SW 1271 (cell line): Measurements from ENCODE around the gene TRABD2B.

Experiments used
- DNase-seq, 2 experiments: peaks; one replicate each; lab custom pipeline; 2025; lab: John Stamatoyannopoulos, UW

Gene TRABD2B

DNA sequence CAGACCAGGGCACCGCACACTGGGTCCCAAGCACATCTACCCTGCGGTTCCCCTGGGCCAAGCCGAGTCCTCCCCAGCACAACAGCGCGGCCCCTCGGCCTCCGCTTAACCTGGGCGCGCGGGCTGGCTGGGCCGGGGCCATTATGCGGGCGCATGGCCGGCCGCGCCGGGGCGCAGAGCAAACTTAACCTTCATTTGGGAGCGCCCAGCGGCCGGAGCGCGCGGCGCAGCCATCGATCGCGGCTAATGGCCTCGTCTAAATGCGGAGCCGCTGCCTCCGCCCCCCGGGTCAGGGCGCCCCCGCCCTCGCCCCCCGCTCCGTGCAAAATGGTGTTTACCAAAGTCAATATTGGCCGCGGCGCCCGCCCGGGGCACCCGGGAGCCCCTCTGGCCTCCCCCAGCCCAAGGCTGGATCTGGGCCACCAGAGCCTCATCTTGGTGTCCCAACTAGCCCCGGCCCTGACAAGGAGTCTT lies 272.1 kb downstream of the TRABD2B start:
- DNase-seq, result no peak

DNA sequence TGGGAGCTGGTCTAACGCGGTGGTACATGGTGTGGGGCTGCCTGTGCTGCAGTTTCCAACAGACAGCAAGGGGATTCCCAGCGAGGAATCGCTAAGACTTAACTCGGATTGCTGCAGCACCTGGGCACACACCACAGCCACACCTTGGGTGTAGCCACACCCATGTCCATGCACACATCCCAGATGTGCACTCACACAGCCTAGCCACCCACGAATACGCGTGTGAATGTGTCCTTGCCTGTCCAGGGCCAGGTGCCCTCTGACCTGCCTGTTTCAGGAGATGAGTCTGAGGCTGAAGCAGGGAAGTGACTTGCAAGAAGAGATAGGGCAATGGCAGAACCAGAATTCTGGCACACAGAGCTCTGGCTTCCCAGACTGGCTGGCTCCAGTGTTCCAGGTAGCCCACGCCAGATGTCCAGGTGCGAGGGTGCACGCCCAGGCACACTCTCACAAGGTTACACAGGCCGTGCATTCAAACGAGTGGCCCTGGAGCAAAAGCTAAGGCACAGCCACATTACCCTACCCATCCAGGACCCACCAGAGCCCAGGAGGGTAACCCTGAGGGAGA lies 272.7 kb downstream of the TRABD2B start:
- DNase-seq, result no peak

DNA sequence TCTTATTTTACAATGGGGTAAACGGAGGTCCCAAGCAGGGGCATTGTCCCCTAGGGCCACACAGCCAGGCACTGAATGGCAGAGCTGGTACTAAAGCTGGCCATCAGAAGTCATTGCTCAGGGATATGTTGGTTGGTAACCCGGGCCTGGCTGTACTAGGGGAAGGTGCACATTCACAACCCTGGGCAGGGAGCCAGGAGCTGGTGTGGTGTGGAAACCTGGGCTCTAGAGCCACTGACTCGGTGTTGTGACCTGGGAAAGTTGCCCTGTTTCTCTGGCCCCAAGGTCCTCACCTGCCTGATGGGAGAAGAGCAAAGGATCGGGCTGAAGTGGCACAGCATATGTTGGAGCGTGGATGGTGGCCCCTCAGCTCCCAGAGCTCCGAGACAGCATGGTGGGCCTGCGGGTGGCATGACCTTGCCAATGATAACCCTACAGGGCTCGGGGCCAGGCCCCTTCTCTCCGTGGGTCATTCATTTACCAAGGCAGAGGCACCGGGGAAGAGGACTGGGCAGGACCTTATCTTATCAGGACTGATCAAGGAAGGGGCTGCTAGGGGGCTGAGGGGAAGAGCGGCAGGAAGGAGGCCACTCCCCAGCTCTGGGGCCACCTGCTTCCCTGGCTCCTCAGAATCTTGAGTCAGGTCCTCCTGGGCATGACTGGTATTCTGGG lies 274.1 kb downstream of the TRABD2B start:
- DNase-seq, result no peak

DNA sequence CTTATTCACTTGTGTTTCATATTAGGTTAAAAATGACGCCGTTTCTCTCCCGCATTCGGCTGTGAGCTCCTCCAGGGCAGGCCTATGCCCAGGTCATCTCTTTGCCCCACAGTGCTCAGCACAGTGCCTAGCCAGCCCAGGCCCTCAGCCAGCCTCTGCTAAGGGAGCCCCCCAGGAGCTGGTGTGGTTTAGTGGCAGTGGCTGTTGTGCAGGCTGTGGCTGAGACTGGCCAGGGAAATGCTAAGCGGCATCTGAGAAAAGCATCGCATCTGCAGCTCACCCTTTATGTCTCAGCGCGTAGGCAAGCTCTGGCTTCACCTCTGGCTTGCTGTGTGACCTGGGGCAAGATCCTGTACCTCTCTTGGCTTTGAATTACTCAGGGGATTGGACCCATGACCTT lies 275.1 kb downstream of the TRABD2B start:
- DNase-seq, result no peak

DNA sequence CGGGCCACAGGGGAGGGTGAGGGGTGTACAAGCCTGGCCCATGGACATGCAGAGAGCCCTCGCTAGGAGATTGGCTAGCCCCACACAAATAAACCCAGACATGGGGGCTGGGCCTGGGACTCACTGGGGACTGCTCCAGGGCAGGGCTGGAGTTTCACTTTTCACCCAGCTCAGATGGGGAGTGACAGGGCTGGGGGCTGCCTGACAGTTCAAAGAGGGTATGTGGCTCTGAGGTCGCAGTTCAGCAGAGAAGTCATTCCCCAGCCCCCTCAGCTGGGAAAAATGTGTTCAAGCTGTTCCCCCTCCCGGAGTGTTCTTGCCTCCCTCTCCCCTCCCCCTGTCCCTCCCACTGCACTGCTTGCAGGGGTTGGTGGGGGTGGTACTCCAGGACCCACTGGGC lies 277.1 kb downstream of the TRABD2B start:
- DNase-seq, result no peak

DNA sequence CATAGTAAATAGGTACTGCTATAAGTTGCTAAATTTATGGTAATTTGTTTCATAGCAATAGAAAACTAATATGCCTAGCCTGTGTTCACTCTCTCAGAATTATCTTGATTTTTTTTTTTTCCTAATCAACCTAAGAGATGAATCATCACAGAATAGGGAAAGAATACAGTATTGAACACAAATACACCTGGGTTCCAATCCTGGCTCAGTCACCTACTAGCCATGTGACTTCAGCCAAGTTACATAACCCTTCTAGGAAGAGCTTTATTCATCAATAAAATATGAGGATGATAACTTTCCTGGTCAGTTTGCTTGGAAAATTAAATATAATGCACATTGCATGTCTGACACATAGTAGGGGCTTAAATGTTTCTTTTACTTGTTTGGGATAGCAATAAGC lies 279.8 kb downstream of the TRABD2B start:
- DNase-seq, result no peak

DNA sequence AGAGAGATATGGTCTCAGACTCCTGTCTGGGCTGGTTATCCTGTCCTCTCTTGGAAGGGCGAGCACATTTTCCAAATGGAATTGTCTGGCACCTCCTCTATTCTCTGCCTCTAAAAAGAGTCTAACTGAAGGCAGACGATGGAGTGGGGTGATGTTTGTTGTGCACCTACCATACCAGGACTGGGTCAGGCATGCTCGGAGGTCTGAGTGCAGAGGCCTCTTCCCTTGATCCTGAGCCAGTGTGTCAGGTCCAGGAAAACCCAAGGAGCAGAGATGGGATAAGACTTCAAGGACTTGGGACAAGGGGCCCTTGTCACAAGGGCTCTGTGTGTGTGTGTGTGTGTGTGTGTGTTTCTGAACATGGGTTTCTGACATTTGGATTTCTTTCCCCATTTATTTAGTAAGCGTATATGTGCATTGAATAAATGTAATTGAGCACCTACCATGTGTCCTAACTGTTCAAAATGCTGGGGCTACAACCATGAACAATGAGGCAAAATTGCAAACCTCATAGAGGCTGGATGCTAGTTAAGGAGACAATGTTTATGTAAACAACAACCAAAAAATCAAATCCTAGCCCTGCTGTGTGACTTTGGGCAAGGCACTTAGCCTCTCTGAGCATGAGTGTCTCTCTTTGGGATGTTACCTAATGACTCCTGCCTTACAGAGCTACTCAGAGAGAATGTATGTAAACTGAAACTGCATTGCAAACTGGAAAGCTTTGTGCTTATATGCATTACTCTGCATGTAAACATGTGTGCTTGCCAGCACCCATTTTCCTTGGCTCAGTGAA lies 283.0 kb downstream of the TRABD2B start:
- no peak for DNase-seq

DNA sequence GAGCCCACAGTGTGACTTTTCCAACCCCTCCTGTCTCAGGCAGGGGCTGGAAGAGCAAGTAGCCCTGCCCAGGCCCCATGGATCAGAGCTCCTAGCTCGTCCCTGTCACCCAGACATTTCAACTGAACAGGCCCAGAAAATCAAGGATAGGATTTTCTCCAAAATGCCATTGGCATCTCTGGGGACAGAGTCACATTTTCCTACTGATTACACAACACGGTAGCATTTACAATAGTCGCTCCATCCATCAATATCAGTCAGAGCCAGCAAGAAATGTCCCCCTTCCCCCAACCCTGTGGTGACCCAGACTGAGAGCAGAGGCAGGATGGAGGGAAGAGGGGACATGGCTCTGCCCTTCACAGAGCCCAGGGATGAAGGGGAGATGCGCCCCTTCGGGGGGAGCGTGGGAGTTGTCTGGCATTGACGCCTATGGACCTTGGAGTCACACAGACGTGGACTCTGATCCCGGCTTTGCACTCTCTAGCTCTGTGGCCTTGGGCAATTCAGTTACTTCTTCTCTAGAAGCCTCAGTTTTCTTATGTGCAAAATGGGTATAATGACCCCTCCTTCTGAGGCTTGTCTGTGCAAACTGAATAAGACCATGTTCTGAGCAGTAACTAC lies 283.7 kb downstream of the TRABD2B start:
- DNase-seq, result no peak

DNA sequence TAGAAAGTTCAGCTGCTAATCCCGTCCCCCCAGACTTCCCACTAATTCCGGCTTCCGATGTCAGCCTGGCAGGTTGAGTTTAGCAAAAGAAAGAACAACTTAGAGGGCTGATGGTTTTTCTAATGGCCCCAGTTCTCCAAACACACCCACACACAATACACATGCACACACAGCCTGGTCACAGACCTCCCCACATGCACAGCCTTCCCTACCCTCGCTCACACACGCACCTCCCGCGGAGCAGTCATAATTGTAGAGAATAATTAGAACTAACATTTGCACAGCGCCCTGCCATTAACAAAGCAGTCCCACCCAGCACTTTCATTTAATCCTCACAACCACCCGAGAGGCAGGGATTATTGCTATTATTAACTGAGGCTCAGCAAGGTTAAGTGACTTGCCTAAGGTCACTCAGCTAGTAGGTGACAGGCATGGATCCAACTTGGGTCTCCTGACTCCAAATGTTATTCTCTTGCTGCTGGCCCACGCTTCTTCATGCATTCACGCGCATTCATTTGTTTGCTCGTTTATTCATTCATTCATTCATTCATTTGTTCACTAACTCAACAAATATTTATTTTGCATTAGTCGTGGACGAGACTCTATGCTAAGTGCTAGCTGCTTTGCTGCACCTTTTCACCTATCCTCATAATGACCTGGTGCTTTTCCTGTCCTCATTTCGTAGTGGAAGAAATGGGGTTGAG lies 284.4 kb downstream of the TRABD2B start:
- no peak for DNase-seq

DNA sequence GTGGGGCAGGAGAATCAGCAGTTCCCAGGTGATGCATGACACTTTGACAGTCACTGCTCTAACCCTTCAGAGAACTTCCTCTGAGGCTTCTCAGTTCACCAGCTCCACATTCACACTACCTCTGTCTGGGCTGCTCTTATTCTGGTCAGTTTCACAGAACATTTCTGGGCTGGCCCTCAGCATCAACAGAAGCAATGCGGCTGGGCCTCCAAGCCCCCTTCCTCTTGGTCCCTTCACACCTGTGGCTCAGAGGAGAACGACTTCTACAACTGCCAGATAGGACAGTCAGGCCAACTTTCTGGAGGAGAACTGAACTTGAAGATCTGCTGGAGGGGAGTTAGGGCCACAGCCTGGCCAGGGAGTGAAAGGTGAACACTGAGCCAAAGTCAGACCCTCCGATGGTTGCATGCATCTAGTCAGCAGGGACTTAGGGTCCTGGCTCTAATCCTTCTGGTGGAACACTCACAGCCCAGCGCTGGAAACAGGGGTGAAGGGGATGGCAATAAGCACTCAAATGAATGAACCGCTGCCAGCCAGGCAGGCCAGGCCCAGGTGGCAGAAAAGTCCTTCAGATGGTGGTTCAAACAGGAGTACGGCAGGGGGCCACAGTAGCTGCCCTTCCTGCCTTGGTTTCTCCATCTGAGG lies 285.2 kb downstream of the TRABD2B start:
- DNase-seq, result no peak

DNA sequence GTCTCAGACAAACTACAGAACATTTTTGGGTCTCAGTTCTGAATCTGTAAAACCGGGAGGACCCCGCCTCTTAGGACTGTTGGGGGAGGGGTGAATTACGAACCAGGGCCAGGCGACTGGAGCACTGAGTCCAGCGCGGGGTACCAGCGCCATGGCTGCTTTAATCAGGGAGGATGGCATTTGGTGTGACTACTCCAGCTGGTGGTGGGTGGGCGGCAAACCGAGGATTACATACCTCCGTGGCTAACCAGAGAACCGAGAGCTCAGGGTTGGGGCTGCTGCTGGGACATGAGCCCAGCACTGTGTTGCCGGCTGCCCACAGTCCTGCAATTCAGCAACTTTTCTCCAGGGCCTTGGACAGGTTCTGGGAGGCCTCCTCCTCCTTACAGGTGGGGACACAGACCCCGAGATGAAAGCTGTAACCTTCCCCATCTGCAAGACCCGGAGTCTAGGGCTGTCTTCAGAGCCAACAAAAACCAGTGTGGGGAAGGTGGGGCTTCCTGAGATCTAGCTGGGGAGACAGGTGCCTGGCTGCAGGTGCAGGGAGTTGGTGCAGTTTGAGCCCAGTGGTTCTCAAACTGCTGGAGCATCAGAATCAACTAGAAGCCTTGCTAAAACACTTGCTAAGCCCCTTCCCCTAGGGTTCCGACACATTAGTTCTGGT lies 285.9 kb downstream of the TRABD2B start:
- no peak for DNase-seq
